Activated effector memory CD4-positive, alpha-beta T cell treated with anti-CD3 and anti-CD28 coated beads, Interleukin-2, amount 50 U/mL, for 16 hours (primary cell): Measurements from ENCODE around the gene GCH1.

Experiments used
- DNase-seq: peaks from one replicate; pipeline ENCODE4 v3.0.0-alpha.2; 2020

Gene GCH1

GRCh38 chr14:54857830-54858269 lies 44.8 kb downstream of the GCH1 start:
- DNase-seq, result no peak

GRCh38 chr14:54856152-54856551 lies 46.5 kb downstream of the GCH1 start:
- no peak for DNase-seq

- DNase-seq, result no peak
Observed at GRCh38 chr14:54854181-54854580, 48.4 kb downstream of the GCH1 start.

- DNase-seq, result no peak
Observed at GRCh38 chr14:54853339-54853738, 49.3 kb downstream of the GCH1 start.

GRCh38 chr14:54852215-54852614 lies 50.4 kb downstream of the GCH1 start:
- DNase-seq, result no peak

- no peak for DNase-seq
Observed at GRCh38 chr14:54848910-54849309, 53.7 kb downstream of the GCH1 start.

GRCh38 chr14:54845641-54846040 lies 57.0 kb downstream of the GCH1 start:
- no peak for DNase-seq

- DNase-seq, result no peak
Observed at GRCh38 chr14:54844479-54844878, 58.1 kb downstream of the GCH1 start.

- DNase-seq, result no peak
Observed at GRCh38 chr14:54840798-54841197, 61.8 kb downstream of the GCH1 start.

- no peak for DNase-seq
Observed at GRCh38 chr14:54840336-54840735, 62.3 kb downstream of the GCH1 start.

- DNase-seq, result no peak
Observed at GRCh38 chr14:54839701-54840119, 62.9 kb downstream of the GCH1 start.

GRCh38 chr14:54838931-54839512 lies 63.6 kb downstream of the GCH1 start:
- DNase-seq, result no peak

GRCh38 chr14:54837508-54838149 lies 65.0 kb downstream of the GCH1 start:
- DNase-seq, result no peak

GRCh38 chr14:54836231-54836630 lies 66.4 kb downstream of the GCH1 start:
- no peak for DNase-seq

GRCh38 chr14:54834727-54835126 lies 67.9 kb downstream of the GCH1 start:
- DNase-seq, result no peak

- DNase-seq, result no peak
Observed at GRCh38 chr14:54834081-54834480, 68.5 kb downstream of the GCH1 start.

- no peak for DNase-seq
Observed at GRCh38 chr14:54830650-54831049, 72.0 kb downstream of the GCH1 start.

GRCh38 chr14:54829486-54830224 lies 73.0 kb downstream of the GCH1 start:
- no peak for DNase-seq

- DNase-seq, result no peak
Observed at GRCh38 chr14:54828037-54828436, 74.6 kb downstream of the GCH1 start.

- DNase-seq, result no peak
Observed at GRCh38 chr14:54823757-54824549, 78.7 kb downstream of the GCH1 start.

GRCh38 chr14:54822685-54823084 lies 79.9 kb downstream of the GCH1 start:
- no peak for DNase-seq

- no peak for DNase-seq
Observed at GRCh38 chr14:54818201-54819133, 84.2 kb downstream of the GCH1 start.
